Measurements from ENCODE around the gene PBLD. TPM values are rescaled to one million over a fixed set of nuclear protein-coding genes. Genes with fewer than 3 reads are reported as not detected.

The PBLD gene
- total and polyA plus RNA-seq, 3 donors from 2014 or later: 4.4 to 7.6 (median 7.6) TPM

DNA sequence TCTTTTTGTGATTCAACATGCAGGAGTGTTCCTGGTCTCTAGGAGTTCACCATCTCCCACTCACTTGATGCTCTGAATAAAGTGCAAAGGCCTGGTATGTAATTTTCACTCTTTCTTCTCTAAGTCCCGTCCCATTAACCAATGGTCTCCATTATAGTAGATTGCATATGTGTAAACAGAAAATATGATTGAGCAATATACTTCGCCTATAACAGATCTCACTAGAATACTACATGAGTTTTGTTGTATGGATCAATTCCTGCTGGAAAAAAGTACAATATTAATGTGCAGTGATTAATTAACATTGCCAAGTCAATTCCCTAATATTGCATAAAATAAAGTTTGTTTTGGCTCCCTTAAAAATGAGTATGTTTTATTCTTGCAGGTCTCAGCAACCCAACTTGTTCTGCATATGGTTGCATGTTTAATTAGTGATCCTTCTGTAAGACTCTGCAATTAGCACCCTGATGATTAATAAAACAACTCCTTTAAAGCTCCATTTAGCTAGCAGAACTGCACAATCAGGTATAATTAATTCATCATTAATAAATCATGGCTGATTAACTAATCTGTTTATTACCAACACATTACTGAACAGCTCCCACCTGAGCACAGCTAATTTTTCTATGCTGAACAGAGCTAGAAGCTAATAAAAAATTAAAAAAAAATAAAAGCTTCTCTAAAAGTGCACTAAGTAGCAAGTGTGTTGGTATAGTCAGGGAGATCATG lies 63.0 kb downstream of the PBLD start:
- WGBS, 2 donors: 87 to 88% methylated on average over 2 of the region's 2 CpGs
- Histone ChIP-seq H3K4me3 (no peak overlapping the region), H3K4me1 (peaks cover 9% of the 10 kb centered on the region), H3K27me3 (no peaks in the 10 kb centered on the region), H3K36me3 (ENCODE audit: low read depth, missing control alignments) (no peaks in the 10 kb centered on the region), H3K9me3 (no peaks in the 10 kb centered on the region), H3K27ac (no peak overlapping the region)
- intact Hi-C loops (cut with DNase I; ENCODE audit: low total_unique reads): no loop called here
- DNase-seq: no peak
- TF ChIP-seq, protein P1, sequence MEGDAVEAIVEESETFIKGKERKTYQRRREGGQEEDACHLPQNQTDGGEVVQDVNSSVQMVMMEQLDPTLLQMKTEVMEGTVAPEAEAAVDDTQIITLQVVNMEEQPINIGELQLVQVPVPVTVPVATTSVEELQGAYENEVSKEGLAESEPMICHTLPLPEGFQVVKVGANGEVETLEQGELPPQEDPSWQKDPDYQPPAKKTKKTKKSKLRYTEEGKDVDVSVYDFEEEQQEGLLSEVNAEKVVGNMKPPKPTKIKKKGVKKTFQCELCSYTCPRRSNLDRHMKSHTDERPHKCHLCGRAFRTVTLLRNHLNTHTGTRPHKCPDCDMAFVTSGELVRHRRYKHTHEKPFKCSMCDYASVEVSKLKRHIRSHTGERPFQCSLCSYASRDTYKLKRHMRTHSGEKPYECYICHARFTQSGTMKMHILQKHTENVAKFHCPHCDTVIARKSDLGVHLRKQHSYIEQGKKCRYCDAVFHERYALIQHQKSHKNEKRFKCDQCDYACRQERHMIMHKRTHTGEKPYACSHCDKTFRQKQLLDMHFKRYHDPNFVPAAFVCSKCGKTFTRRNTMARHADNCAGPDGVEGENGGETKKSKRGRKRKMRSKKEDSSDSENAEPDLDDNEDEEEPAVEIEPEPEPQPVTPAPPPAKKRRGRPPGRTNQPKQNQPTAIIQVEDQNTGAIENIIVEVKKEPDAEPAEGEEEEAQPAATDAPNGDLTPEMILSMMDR (IDR thresholded peaks at IDR 0.05): no peak
- no peak for TF ChIP-seq POLR2A (IDR thresholded peaks at IDR 0.05)

DNA sequence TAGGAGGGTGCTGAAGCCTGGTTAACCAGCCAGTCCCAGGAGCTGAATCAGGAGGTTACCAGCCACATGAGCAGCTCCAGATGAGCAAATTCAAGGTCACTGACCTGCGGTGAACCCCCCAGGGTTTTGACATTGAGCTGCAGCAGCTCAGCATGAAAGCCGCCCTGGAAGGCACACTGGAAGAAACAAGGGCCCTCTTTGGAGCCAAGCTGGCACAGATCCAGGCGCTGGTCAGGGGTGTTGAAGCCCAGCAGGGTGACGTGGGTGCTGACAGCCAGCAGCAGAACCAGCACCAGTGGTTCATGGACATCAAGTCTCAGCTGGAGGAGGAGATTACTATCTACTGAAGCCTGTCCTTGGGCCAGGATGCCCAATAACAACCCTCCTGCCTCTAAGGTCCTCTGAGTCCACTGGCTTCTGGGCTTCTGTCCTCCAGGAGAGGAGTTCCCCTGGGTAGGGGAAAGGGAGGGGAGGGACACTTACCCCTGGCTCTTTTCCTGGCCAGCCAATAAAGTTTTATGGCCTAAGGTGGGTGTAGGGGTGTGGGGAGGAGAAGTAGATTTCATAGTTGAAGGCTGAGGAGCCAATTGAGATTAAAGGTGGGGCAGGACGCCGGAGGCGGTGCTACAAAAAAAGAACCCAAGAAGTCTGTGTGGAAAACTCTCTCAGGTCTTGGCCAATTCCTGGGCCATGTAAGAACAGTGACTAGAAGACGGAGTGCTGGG lies 71.4 kb downstream of the PBLD start:
- WGBS, 2 donors: 84 to 97% methylated on average over 4 to 8 of the region's 8 CpGs
- no peak for DNase-seq

DNA sequence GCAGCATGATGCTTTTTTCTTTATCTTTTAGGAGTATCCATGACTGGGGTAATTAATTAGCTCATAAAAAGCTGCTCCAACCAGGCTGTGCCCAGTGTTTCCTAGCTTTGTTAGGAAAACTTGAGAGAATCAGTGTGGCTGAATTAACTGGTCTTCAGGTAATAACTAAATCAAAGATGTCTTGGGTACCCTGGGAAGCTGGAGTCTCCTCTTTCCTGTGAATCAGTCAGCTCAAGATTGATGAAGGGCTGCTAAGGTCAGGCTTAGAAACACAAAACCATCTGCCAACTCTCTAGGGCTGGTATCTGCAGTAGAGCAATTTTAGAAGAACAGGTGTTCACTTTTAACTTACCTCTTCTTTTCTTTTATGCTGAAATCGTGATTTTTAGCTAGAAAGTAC lies 79.4 kb downstream of the PBLD start:
- H3K9me3 ChIP-seq: no peaks in the 10 kb centered on the region
- H3K36me3 ChIP-seq (ENCODE audit: low read depth, missing control alignments): no peaks in the 10 kb centered on the region
- no peaks in the 10 kb centered on the region for H3K27me3 ChIP-seq
- 19 to 57% methylated on average over 1 of the region's 1 CpG for WGBS, 2 donors
- no peaks in the 10 kb centered on the region for H3K4me1 ChIP-seq
- intact Hi-C loops (cut with DNase I; ENCODE audit: low total_unique reads): no loop called here
- H3K27ac ChIP-seq: no peak overlapping the region
- TF ChIP-seq, protein P1 (IDR thresholded peaks at IDR 0.05): no peak
- no peak for TF ChIP-seq POLR2A (IDR thresholded peaks at IDR 0.05)
- no peak overlapping the region for H3K4me3 ChIP-seq
- no peak for DNase-seq

More for the DNA sequence above, 71.4 kb downstream of the PBLD start:
- intact Hi-C loops (cut with DNase I; ENCODE audit: low total_unique reads): no loop called here
- Histone ChIP-seq H3K27ac (no peak overlapping the region), H3K36me3 (ENCODE audit: low read depth, missing control alignments) (no peaks in the 10 kb centered on the region), H3K27me3 (no peaks in the 10 kb centered on the region), H3K9me3 (no peaks in the 10 kb centered on the region), H3K4me3 (no peak overlapping the region), H3K4me1 (no peaks in the 10 kb centered on the region)
- TF ChIP-seq, protein P1 (IDR thresholded peaks at IDR 0.05): no peak
- no peak for TF ChIP-seq POLR2A (IDR thresholded peaks at IDR 0.05)

DNA sequence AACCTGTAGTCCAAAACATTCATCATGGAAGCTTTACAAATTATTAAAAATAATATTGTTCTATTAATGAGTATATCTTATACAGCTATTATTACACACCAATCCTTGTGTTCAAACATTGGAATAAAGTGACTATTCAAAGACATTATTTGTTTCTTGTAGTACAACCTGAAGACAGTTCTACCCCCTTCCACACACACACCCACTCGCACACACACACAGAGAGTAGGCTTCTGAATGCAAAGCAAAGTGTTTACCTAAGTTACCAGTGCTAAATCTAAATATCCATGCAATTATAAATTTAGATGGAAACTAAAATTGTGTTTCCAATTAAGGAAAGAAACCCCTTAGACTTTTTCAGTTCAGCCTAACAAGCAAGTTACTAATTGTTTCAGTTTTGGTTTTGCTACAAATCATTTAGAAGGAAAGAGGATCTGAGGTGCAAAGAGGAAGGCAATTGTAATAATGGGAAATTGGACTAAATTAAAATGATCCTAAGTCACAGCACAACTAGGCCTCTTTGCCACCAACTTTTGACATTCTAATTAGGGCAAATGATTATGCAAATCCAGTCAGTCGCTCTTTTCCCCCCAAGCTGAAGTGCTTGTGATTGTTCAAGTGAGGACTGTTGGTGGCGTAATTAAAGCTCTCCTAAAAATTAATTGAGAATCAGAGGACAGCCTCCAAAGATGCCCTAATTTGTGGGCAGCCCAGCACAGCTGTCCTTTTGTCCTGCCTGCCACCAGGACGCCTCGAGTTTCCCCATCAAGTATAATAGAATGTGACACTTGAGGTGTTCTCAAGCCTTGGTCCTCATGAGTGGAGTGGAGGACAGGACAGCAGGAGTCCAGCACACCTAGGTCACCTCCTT lies 80.9 kb downstream of the PBLD start:
- 83 to 91% methylated on average over 5 of the region's 5 CpGs for WGBS, 2 donors

More for the DNA sequence above, 80.9 kb downstream of the PBLD start:
- no peak for DNase-seq
- intact Hi-C loops (cut with DNase I; ENCODE audit: low total_unique reads): no loop called here
- Histone ChIP-seq H3K4me1 (no peaks in the 10 kb centered on the region), H3K4me3 (no peak overlapping the region), H3K27me3 (no peaks in the 10 kb centered on the region), H3K27ac (no peak overlapping the region), H3K36me3 (ENCODE audit: low read depth, missing control alignments) (no peaks in the 10 kb centered on the region), H3K9me3 (no peaks in the 10 kb centered on the region)
- TF ChIP-seq, protein P1 (IDR thresholded peaks at IDR 0.05): no peak
- no peak for TF ChIP-seq POLR2A (IDR thresholded peaks at IDR 0.05)
